ENCODE results near the gene TTC1. TPM values are rescaled to one million over a fixed set of nuclear protein-coding genes. Genes with fewer than 3 reads are reported as not detected.

TTC1 gene
- total RNA-seq, 1 experiment from 2014 or later, result 53.0 TPM

DNA sequence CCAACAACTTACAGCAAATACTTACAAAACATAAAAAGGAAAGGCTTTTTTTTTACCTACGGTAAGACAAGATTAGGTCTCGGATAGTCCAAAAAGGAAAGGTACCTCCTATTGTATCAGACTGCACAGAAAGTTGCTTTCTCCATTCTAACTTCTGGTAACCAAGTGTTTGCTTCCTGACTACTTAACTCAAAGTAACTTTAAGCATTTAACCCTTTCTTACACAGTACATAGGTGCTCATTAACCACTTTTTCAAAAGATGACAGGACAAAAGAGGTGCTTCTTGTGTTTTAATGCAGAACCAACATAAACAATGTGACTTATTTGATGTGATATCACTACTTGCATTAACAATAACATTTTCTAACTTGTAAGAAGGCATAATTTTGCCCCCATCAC, 87.2 kb downstream of the TTC1 start:
- Mint-ChIP-seq H3K27ac (ENCODE audit: unreplicated experiment) (no peak overlapping the region), H3K27me3 (ENCODE audit: insufficient read depth, unreplicated experiment) (no peaks in the 10 kb centered on the region), H3K36me3 (ENCODE audit: insufficient read depth, unreplicated experiment) (peaks cover 45% of the 10 kb centered on the region), H3K4me1 (ENCODE audit: low read depth, unreplicated experiment) (no peaks in the 10 kb centered on the region), H3K4me3 (ENCODE audit: unreplicated experiment) (no peak overlapping the region), H3K9me3 (ENCODE audit: unreplicated experiment) (no peaks in the 10 kb centered on the region)
- DNase-seq, result no peak
- BruUV-seq (replicated peaks), result no TSS peak
- Histone ChIP-seq H3K9me3 (no peaks in the 10 kb centered on the region), H3K4me3 (ENCODE audit: low read depth, low read length) (no peak overlapping the region), H3K4me1 (no peaks in the 10 kb centered on the region), H3K27me3 (replicated peaks; ENCODE audit: control insufficient read depth, insufficient read depth, low read length) (no peaks in the 10 kb centered on the region), H3K36me3 (ENCODE audit: control insufficient read depth, insufficient read depth, low read length) (peaks cover 2% of the 10 kb centered on the region)
- CTCF ChIA-PET, result no interaction called here
- POLR2A ChIA-PET, result no interaction called here
- intact Hi-C loops (cut with micrococcal nuclease; ENCODE audit: unreplicated experiment), result no loop called here
- TF ChIP-seq, protein P1, sequence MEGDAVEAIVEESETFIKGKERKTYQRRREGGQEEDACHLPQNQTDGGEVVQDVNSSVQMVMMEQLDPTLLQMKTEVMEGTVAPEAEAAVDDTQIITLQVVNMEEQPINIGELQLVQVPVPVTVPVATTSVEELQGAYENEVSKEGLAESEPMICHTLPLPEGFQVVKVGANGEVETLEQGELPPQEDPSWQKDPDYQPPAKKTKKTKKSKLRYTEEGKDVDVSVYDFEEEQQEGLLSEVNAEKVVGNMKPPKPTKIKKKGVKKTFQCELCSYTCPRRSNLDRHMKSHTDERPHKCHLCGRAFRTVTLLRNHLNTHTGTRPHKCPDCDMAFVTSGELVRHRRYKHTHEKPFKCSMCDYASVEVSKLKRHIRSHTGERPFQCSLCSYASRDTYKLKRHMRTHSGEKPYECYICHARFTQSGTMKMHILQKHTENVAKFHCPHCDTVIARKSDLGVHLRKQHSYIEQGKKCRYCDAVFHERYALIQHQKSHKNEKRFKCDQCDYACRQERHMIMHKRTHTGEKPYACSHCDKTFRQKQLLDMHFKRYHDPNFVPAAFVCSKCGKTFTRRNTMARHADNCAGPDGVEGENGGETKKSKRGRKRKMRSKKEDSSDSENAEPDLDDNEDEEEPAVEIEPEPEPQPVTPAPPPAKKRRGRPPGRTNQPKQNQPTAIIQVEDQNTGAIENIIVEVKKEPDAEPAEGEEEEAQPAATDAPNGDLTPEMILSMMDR (IDR thresholded peaks at IDR 0.05; ENCODE audit: insufficient read depth in 1 of 2, low read depth in 1 of 2, low read length in 1 of 2, severe bottlenecking in 1 of 2, unreplicated experiment in 1 of 2), result no peak

- Histone ChIP-seq H3K27me3 (replicated peaks; ENCODE audit: control insufficient read depth, insufficient read depth, low read length) (no peaks in the 10 kb centered on the region), H3K9me3 (no peaks in the 10 kb centered on the region), H3K4me1 (no peaks in the 10 kb centered on the region), H3K36me3 (ENCODE audit: control insufficient read depth, insufficient read depth, low read length) (peaks cover 2% of the 10 kb centered on the region), H3K4me3 (ENCODE audit: low read depth, low read length) (no peak overlapping the region)
- Mint-ChIP-seq H3K27me3 (ENCODE audit: insufficient read depth, unreplicated experiment) (no peaks in the 10 kb centered on the region), H3K4me1 (ENCODE audit: low read depth, unreplicated experiment) (no peaks in the 10 kb centered on the region), H3K36me3 (ENCODE audit: insufficient read depth, unreplicated experiment) (peaks cover 44% of the 10 kb centered on the region), H3K4me3 (ENCODE audit: unreplicated experiment) (no peak overlapping the region), H3K27ac (ENCODE audit: unreplicated experiment) (no peak overlapping the region), H3K9me3 (ENCODE audit: unreplicated experiment) (no peaks in the 10 kb centered on the region)
- TF ChIP-seq, protein P1 (IDR thresholded peaks at IDR 0.05; ENCODE audit: insufficient read depth in 1 of 2, low read depth in 1 of 2, low read length in 1 of 2, severe bottlenecking in 1 of 2, unreplicated experiment in 1 of 2), result no peak
- no peak for DNase-seq
- BruUV-seq (replicated peaks), result no TSS peak
- POLR2A ChIA-PET, result no interaction called here
- CTCF ChIA-PET, result no interaction called here
- intact Hi-C loops (cut with micrococcal nuclease; ENCODE audit: unreplicated experiment), result no loop called here
These were observed 89.1 kb downstream of the TTC1 start for GRCh38 chr5:160097991-160098390.

DNA sequence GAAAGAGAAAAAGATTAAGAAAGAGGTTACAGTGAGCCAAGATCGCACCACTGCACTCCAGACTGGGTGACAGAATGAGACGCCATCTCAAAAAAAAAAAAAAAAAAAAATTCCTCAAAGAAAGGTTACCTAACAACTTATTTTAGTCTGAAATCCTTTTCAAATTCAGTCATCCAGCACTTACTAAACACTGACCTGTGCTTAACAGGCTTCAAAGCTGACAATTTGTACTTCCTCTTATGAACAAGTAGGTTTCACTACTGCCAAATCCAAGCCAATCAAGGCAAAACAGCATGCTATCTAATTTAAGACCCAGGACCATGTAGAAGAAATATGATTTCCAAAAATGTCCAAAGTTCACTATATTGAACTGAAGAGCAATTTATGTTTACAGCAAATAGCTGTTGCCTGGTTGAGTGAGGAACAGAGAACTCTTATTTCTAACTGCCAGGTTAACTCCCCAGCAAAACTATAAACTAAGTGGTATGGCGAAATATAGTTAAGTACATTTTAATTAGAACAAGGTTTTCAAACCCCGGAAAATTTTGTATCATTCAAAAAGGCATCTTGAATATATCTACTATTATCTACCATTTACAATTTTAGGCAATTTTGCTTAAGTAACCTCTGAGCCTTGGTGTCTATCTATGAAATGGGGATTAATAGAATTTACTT, 96.9 kb downstream of the TTC1 start:
- no peak overlapping the region for H3K27ac Mint-ChIP-seq (ENCODE audit: unreplicated experiment)
- TF ChIP-seq, protein P1 (IDR thresholded peaks at IDR 0.05; ENCODE audit: insufficient read depth in 1 of 2, low read depth in 1 of 2, low read length in 1 of 2, severe bottlenecking in 1 of 2, unreplicated experiment in 1 of 2), result no peak
- Histone ChIP-seq H3K27me3 (replicated peaks; ENCODE audit: control insufficient read depth, insufficient read depth, low read length) (no peaks in the 10 kb centered on the region), H3K9me3 (no peaks in the 10 kb centered on the region), H3K4me3 (ENCODE audit: low read depth, low read length) (no peak overlapping the region), H3K4me1 (no peaks in the 10 kb centered on the region), H3K36me3 (ENCODE audit: control insufficient read depth, insufficient read depth, low read length) (no peaks in the 10 kb centered on the region)
- H3K4me3 Mint-ChIP-seq (ENCODE audit: unreplicated experiment), result no peak overlapping the region
- ChIA-PET CTCF (no interaction called here), POLR2A (interaction anchor here (0.7 kb wide), 1 partner anchor 54 kb away, joined by 16 read pairs; no protein-coding TSS in a partner anchor)
- no peaks in the 10 kb centered on the region for H3K27me3 Mint-ChIP-seq (ENCODE audit: insufficient read depth, unreplicated experiment)
- H3K4me1 Mint-ChIP-seq (ENCODE audit: low read depth, unreplicated experiment), result no peaks in the 10 kb centered on the region
- H3K36me3 Mint-ChIP-seq (ENCODE audit: insufficient read depth, unreplicated experiment), result peaks cover 77% of the 10 kb centered on the region
- no peaks in the 10 kb centered on the region for H3K9me3 Mint-ChIP-seq (ENCODE audit: unreplicated experiment)
- no peak for DNase-seq
- intact Hi-C loops (cut with micrococcal nuclease; ENCODE audit: unreplicated experiment), result no loop called here
- no TSS peak for BruUV-seq (replicated peaks)

All from Caco-2 (cell line).